Head of caudate nucleus (tissue), 42 donors: ENCODE data around the gene KLHL40.

Experiments
- DNase-seq, 42 donors: peaks; one replicate each; pipeline versions ENCODE4 v3.0.0 to v3.0.0-alpha.2; 2020 to 2021; ENCODE audit warnings: mixed read lengths in 7 of 42
- intact Hi-C: fragments of 100-400 bp; cut with DNase I; formaldehyde crosslinking; loops from one replicate; pipeline ENCODE4 v1.15.0; 2022

KLHL40 gene

GRCh38 chr3:42730294-42730693, 45.0 kb downstream of the KLHL40 start:
- peak in 8 of 42 donors; percentile 1 to 42 (median 17) for DNase-seq

GRCh38 chr3:42730706-42731420, 45.5 kb downstream of the KLHL40 start:
- DNase-seq: peak in 11 of 42 donors; percentile 1 to 42 (median 17)
- intact Hi-C loops: no loop called here

More at GRCh38 chr3:42730294-42730693, 45.0 kb downstream of the KLHL40 start:
- intact Hi-C loops: no loop called here

GRCh38 chr3:42731476-42732195, 46.3 kb downstream of the KLHL40 start:
- DNase-seq: peak in 10 of 42 donors; percentile 1 to 40 (median 12)
- intact Hi-C loops: no loop called here

DNA sequence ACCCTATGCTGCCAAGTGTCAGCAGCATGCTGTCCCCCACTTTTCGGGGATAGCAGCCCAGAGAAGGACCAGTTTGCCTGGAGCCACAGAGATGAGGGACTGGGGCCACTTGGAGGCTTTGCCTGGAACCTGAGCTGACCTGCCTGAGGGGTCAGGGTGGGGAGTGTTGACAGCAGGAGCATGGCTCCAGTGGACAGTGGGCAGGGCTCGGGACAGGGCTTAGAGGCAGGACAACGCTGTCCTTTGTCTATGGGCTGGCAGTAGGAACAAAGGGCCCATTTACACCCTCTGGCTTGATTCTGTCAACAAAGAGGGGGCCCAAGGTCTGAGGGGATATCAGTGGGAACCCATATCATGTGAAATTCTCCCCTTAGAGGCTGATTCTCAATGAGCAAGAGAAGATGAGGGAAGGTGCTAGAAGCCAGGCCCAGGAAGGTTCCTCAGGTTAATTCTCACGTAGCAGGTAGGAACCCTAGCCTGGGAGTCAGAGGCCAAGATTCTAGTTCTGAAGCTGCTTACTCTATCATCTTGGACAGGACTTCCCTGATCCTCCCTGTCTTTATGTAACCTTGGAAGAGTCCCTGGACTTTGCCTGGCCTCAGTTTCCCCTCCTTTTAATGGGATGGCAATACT, 47.0 kb downstream of the KLHL40 start:
- peak; percentile 79 to 98 (median 92) for DNase-seq
- intact Hi-C loops: no loop called here

GRCh38 chr3:42732829-42733459, 47.6 kb downstream of the KLHL40 start:
- peak in 8 of 42 donors; percentile 14 to 63 (median 27) for DNase-seq
- intact Hi-C loops: no loop called here

DNA sequence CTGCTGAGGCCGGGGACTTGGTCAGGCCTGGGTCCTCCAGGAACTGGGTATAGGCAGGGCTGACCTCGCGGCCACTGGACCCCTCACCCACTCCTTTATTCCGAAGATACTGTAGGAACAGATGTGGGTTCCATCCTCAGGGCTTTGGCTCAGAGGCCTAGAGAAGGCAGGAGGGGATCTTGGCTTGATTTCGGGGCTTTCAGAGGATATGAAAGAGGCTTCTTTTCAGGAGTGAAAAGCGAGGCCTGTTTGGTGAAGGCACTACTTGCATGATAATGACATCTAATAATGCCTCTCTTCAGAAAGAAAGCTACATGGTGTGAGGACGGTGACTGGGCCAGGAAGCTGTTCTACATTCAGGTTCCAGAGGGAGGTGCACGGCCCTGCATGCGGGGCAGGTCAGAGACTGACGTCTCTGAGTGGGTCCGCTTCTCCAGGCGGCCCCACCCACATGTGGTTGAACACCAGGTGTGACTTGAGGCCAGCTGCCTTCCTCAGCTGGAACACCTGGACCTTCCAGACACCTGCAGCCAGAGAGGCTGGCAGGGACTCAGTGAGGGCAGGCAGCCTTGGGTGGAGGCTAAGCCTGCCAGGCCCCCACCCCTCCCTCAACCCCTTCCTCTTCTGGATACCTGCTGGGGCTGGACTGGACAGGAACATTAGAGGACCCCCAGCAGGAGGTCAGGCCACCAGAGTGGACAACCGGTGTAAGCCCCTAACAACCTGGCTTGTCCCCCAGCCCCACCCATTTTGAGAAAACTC, 48.3 kb downstream of the KLHL40 start:
- DNase-seq: peak in 38 of 42 donors; percentile 51 to 94 (median 79)
- intact Hi-C loops: no loop called here

DNA sequence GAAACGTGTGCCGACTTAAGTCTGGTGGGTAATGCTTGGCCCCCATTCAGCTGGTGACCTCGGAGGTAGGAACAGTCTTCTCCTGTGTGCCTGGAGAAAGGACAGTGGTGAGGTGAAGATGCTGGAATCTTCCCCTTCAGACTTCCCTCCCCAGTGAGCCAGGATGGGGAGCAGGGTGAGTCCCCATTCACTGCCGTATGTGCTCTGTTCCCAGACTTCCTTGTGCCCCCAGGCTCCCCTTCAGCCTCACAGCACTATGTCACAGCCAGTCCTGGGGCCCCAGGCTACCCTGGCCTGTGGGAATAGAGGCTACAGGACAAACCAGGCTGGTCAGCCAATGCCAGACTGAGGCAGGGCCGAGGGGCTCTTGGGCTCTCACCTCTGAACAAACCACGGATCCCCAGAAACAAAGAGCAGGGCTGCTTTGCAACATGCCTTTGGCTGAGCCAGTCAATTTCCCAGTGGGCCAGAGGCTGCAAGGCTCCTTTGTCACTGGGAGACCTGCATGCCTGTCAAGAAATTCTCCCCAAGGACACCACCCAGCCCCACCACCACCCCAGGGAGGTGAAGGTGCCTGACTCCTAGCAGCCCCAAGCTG, 49.0 kb downstream of the KLHL40 start:
- intact Hi-C loops: no loop called here
- DNase-seq: peak in 6 of 42 donors; percentile 11 to 63 (median 32)

GRCh38 chr3:42735019-42735418, 49.7 kb downstream of the KLHL40 start:
- intact Hi-C loops: no loop called here
- peak in 3 of 42 donors; percentile 10 to 36 (median 27) for DNase-seq

GRCh38 chr3:42735615-42736014, 50.3 kb downstream of the KLHL40 start:
- intact Hi-C loops: no loop called here
- DNase-seq: peak in 4 of 42 donors; percentile 2 to 39 (median 19)

- intact Hi-C loops: no loop called here
- peak in 2 of 42 donors; percentile 4 to 41 for DNase-seq
Measured at GRCh38 chr3:42736081-42736480, 50.7 kb downstream of the KLHL40 start.

DNA sequence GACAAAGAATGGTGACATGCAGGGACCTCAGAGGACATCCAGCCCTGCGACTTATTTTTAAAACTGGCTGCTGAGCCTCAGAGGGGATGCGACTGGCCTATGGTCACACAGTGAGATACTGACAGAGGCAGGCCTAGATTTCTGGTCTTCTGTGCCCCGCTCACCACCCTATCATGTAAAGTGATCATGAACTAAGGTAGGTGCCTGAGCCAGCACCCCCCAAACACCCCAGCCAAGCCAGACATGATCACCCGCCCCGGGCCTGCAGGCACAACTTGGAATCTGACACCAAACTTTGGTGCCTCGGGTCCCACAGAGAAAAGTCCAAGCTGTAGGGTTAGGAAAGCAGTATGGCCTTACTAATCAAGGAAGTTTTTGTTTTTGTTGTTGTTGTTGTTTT, 51.2 kb downstream of the KLHL40 start:
- no peak for DNase-seq
- intact Hi-C loops: no loop called here

- DNase-seq: peak; percentile 74 to 98 (median 86)
- intact Hi-C loops: no loop called here
Measured at GRCh38 chr3:42739401-42740158, 54.2 kb downstream of the KLHL40 start.

DNA sequence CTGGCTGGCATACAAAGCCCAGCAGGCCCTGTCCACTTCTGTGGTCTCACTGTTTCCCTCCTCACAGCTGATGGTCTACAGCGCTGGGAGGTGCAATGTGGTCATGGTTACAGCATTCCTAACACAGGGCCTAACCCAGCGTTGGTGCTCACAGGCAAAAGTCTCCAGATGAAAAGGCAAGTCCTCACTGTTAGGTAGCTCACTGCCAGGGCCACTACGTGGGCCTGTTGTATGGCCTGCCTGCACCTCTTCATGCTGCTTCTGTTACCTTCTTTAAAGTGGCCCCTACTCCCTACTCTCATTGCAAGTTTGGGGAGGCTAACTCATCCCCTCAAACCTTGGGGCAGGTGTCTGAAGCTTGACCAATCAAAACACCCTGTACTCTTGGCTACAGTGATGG, 56.5 kb downstream of the KLHL40 start:
- intact Hi-C loops: no loop called here
- DNase-seq: peak in 6 of 42 donors; percentile 1 to 41 (median 20)
